HG03442 (cell line): Measurements from ENCODE around the gene MAP4K4.

Experiments
- ATAC-seq: cut with Tn5 transposase; IDR thresholded peaks from one replicate; pipeline ENCODE4 v1.9.1; 2021; ENCODE audit warnings: mild to moderate bottlenecking, moderate library complexity; ENCODE audit not compliant: unreplicated experiment

The MAP4K4 gene

GRCh38 chr2:101692041-101692440, 5.5 kb upstream of the MAP4K4 start:
- no peak for ATAC-seq

DNA sequence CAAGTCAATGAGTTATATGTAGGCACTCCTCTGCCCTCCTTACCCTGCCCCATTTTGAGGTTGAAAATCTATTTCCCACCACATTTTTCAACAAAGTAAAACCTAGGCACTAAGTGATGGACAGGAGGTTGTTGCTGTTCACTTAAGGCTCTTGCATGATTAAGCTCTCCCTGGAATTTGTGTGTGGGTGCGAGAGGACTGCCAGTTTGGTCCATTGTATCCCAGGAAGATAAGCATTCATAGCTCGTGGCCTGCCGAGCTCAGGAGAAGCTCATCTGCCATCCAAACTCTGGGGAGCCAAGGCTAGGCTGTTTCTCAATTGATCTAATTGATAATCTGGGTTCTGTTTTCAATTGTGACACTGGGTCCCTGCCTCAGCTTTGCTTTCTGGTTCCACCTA, 4.7 kb upstream of the MAP4K4 start:
- ATAC-seq: no peak

GRCh38 chr2:101693991-101694588, 3.4 kb upstream of the MAP4K4 start:
- ATAC-seq: no peak

- ATAC-seq: no peak
These were observed 1.0 kb upstream of the MAP4K4 start for GRCh38 chr2:101696272-101697123.

DNA sequence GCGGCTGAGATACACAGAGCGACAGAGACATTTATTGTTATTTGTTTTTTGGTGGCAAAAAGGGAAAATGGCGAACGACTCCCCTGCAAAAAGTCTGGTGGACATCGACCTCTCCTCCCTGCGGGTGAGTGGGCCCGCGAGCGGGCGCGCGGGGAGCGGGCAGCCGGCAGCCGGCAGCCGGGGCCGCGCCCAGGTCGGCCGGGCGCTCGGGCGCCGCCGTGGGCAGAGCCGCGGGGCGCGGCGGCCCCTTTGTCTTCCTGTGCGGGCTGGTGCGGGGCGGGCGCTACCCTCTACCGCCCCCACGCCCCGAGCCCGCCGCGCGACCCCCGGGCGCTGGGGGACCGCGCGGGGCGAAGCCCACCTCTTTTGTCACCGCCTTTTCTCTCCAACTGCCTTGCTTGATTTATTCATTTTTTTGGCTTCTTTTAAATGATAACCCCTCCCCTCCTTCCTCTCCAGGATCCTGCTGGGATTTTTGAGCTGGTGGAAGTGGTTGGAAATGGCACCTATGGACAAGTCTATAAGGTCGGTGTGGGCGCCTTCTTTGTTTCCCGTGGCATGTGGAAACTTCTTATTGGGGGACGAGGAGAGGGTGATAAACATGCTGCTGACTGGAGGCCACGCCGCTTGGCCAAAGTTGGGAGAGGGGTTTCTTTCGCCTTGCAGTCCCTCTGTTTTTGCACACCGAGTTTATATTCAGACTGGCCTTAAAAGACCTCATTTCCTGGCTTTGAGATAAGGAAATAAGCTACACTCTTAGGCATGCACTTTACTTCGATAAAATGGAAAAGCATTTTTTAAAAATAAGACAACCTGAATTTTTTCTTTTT, 722 bp downstream of the MAP4K4 start:
- ATAC-seq: peak; percentile 30

DNA sequence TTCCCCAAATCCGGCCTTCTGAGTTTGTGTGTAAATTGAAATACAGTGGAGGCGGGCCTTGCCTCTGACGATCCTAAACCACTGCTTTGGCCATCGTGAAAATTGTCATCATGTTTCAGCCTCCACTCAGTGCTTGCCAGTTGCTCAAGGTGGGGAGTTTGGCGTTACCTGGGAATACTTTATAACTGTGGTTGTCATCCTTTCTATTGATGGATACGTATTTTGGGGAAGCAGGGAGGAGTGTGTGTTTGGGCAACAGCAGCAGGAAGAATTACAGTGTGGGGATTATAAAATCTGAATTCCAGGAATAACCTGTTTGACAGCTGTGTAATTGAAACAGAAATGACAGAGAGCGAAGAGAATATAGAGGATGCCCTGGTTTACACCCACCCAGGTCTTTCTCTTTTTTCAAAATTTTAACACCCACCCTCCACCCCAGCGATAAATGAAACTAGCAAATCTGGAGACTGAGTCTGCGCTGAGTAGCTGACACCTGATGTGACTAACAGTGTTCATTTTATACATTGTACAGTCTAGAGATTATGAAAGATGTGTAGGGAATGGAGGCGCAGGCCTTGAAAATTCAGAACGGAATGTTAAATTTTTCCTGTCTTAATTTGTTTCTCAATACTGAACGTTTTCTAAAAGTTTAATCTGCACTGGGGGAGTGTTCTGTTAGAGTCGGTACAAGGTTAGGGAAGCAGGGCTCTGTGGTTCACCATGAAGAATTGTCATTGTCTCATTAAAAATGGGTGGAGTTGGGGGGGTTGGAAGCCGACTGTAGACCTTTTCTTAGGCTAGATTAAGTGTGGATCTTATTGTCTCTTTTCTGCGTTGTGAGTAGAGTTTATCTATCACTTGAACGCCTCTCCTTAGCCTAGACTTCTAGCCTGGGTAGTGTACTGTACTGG, 1.6 kb downstream of the MAP4K4 start:
- ATAC-seq: no peak

DNA sequence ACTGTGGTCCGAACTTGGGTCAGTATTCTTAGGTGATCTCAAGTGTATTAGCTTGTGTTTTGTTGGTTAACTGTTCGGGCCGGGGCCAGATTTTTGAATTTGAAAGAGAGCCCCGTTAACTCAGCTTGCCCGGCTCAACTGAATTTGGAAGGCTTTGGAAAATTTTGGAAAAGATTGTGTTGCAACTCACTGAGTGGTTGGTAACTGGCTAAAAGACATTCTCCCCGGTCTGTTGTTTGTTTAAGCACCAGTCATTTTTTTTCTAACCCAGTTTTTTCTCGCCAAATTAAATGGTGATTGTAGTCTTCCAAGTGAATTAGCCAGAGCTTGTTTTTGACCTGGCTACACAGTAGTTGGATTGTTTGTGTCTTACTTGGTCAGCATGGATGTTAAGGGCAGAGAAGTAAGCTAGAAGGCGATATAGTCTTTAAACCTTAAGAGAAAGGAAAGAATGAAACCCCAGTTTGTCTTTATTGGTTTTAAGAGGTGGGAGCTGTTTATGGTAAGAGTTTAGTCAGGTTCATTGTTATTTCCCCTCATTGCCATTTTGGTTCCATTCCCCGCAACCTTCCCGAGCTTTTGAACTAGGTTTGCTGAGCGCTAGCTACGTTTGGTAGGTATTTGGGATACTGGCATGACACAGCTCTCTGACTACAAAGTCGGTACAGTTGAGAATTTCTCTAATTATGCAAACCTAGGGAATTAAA, 2.4 kb downstream of the MAP4K4 start:
- no peak for ATAC-seq

GRCh38 chr2:101704046-101704466, 6.5 kb downstream of the MAP4K4 start:
- no peak for ATAC-seq

GRCh38 chr2:101704816-101705578, 7.5 kb downstream of the MAP4K4 start:
- ATAC-seq: no peak

GRCh38 chr2:101706121-101706818, 8.8 kb downstream of the MAP4K4 start:
- ATAC-seq: no peak

- ATAC-seq: peak; percentile 61
These were observed 9.3 kb downstream of the MAP4K4 start for GRCh38 chr2:101706819-101707177.

DNA sequence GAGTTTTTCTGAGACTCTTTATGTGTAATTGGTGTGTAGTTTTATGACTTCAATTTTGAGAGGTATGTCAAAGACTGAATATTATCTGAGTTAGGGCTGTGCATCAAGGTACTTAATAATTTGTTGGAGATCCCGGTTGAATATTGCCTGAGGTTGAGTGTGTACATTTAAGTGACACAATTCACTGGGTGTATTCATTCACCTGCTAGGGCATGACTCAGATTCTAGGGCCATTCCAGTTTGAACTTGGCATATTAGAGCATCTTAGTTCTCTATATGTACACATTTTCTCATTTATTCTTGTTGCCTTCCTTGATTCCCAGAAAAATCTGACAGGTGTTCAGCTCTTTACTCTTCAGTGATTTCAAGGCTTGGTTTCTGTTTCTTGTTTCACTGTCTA, 12.5 kb downstream of the MAP4K4 start:
- ATAC-seq: no peak

DNA sequence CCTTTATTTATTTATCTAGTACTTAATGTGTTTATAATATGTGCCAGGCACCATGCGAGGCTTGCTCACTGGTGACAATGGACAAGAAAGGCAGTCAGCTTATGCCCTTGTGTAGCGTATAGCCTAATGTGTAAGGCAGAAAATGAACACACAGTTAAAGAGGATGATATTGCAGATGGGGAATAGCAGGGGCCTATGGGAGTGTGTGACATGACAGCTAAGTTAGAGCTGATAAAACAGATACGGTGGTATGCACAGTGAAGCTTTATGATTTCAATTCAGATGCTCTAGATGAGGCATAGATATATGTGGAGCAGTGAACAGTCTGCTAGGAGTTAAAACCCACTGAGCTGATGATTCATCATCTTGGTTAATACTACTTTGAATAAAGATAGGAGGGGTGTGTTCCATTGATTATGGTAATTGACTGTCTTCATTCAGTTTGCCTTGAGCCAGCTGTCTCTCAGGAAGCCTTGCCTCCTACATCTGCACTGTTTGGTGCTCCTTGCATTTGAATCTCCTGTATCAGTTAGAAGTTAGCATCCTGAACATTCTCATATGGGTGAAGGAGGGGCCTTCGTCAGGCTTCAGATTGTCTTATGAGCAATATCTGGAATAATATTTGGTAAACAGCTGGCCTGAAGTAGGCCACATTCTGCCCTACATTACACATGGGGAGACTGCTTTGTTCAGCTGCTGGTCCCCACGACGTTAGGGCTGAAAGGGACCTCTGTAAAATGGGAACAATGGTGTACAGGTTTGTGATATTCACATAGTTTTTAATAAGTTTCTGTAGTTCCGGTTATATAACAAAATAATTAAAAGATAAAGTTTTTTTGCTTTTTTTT, 13.2 kb downstream of the MAP4K4 start:
- peak; percentile 40 for ATAC-seq

DNA sequence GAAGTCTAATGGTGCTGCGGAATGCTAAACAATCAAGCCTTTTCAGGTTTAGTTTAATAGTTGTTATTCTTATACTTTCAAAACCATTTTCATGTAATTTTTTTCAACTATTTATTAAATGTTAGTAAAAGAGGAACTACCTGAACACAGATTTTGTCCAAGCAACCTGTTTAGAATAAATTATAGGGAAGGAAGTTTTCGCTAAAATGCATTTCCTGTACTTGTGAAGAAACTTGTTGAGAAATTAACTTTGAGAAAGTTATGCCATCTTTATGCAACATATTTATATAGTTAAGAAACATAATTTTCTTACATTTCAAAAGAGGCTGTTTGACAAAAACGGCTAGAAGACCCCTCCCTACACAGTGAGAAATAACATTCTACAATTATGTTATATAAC, 16.6 kb downstream of the MAP4K4 start:
- ATAC-seq: no peak

DNA sequence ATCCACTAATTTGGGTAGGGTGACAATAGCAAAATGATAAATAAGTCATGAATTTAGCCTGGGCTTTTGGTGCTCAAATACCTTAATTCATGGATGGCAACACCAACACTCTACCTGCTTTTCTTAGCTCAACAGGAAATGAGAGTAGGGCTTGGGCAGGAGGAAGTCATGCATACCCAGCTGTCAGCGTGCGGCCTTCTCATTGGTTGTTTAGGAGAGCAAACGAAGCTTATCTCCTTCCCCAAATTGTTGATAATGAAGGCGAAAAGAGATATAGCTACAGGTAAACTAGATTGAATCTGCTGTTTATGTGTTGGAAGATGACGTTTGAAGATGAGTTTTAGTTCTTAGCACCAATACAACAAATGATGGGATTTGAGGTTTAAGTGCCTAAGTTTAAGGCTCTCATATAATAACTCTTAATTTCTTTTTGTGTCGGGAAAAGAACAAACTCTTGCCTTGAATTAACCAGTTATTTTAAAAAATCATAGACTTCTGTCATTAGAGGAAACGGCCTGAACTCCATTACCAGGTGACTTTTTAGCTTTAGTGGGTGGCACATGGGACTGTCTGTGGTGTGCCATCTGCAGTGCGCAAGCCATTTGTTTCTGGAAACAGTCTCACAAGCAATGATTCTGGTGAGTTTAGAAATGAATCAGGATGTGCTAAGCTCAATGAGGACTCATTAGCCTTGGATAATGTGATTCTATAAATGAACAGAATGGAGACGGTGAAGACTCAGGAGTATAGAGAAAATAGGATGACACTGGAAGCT, 19.8 kb downstream of the MAP4K4 start:
- peak; percentile 45 for ATAC-seq

DNA sequence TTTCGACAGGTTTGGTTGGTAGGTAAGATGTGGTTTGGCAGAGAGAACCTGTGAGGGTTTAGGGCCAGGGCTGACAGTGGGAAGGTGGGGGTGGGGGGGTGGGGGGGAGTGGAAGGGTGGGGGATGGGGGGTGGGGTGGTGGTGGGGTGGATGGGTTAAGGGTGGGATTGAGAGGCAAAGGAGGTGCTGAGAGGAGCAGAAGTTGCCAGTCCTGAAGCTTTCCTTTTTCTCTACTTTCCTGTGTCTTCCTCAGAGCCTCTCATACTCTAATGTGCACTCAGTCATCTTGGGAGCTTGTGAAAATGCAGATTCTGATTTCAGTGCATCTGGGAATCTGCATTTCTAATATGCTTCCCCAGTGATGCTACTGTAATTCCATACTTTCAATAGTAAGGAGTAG, 21.0 kb downstream of the MAP4K4 start:
- no peak for ATAC-seq

- ATAC-seq: peak; percentile 34
These were observed 21.6 kb downstream of the MAP4K4 start for GRCh38 chr2:101718993-101719571.
